ENCODE results near the gene R3HDM2. TPM values are rescaled to one million over a fixed set of nuclear protein-coding genes. Genes with fewer than 3 reads are reported as not detected.

R3HDM2 gene
- total RNA-seq, 2 donors from 2014 or later = 82.7 to 116 TPM

GRCh38 chr12:57456737-57457490 lies 26.1 kb upstream of the R3HDM2 start:
- TF ChIP-seq CTCF (conservative IDR thresholded peaks at IDR 0.05) = no peak
- Mint-ChIP-seq H3K27ac (no peak overlapping the region), H3K4me1 (peaks cover 32% of the 10 kb centered on the region), H3K36me3 (ENCODE audit: low read depth) (no peaks in the 10 kb centered on the region), H3K9me3 (no peaks in the 10 kb centered on the region), H3K27me3 (ENCODE audit: insufficient read depth) (peaks cover 20% of the 10 kb centered on the region), H3K4me3 (no peak overlapping the region)
- no peak overlapping the region for H3K27ac ChIP-seq (ENCODE audit: low read depth, low read length)
- H3K27me3 ChIP-seq (ENCODE audit: control insufficient read depth, insufficient read depth, low read length, poor library complexity, severe bottlenecking) = peaks cover 18% of the 10 kb centered on the region
- no peak for DNase-seq
- H3K36me3 ChIP-seq (ENCODE audit: control insufficient read depth, insufficient read depth, low read length) = no peaks in the 10 kb centered on the region
- no peak overlapping the region for H3K4me3 ChIP-seq (ENCODE audit: low read length)
- H3K4me1 ChIP-seq (ENCODE audit: control insufficient read depth, insufficient read depth, low read length) = no peaks in the 10 kb centered on the region
- no peaks in the 10 kb centered on the region for H3K9me3 ChIP-seq (ENCODE audit: control insufficient read depth, low read length)
- no peak overlapping the region for H3K9ac ChIP-seq (ENCODE audit: extremely low read depth, low read length, poor library complexity, severe bottlenecking)
- 93 to 97% methylated on average over 3 to 6 of the region's 6 CpGs for WGBS, 2 experiments (ENCODE audit: insufficient coverage in 1 of 2, insufficient read length in 1 of 2)

GRCh38 chr12:57456145-57456700 lies 25.4 kb upstream of the R3HDM2 start:
- Mint-ChIP-seq H3K9me3 (no peaks in the 10 kb centered on the region), H3K27me3 (ENCODE audit: insufficient read depth) (peaks cover 18% of the 10 kb centered on the region), H3K36me3 (ENCODE audit: low read depth) (no peaks in the 10 kb centered on the region), H3K4me1 (peaks cover 30% of the 10 kb centered on the region), H3K4me3 (peak overlapping the region; percentile 35), H3K27ac (peak overlapping the region; percentile 72)
- WGBS, 2 experiments (ENCODE audit: insufficient coverage in 1 of 2, insufficient read length in 1 of 2) = 54 to 58% methylated on average over 10 to 15 of the region's 15 CpGs
- Histone ChIP-seq H3K9ac (ENCODE audit: extremely low read depth, low read length, poor library complexity, severe bottlenecking) (no peak overlapping the region), H3K4me3 (ENCODE audit: low read length) (no peak overlapping the region), H3K4me1 (ENCODE audit: control insufficient read depth, insufficient read depth, low read length) (no peaks in the 10 kb centered on the region), H3K9me3 (ENCODE audit: control insufficient read depth, low read length) (no peaks in the 10 kb centered on the region), H3K27me3 (ENCODE audit: control insufficient read depth, insufficient read depth, low read length, poor library complexity, severe bottlenecking) (peaks cover 12% of the 10 kb centered on the region), H3K27ac (ENCODE audit: low read depth, low read length) (no peak overlapping the region), H3K36me3 (ENCODE audit: control insufficient read depth, insufficient read depth, low read length) (no peaks in the 10 kb centered on the region)
- peak; percentile 86 for TF ChIP-seq CTCF (conservative IDR thresholded peaks at IDR 0.05)
- DNase-seq = peak; percentile 95

- no peak for TF ChIP-seq CTCF (conservative IDR thresholded peaks at IDR 0.05)
- Mint-ChIP-seq H3K36me3 (ENCODE audit: low read depth) (no peaks in the 10 kb centered on the region), H3K27me3 (ENCODE audit: insufficient read depth) (peaks cover 12% of the 10 kb centered on the region), H3K27ac (peak overlapping the region; percentile 72), H3K4me1 (peaks cover 28% of the 10 kb centered on the region), H3K4me3 (peak overlapping the region; percentile 35), H3K9me3 (no peaks in the 10 kb centered on the region)
- no peak overlapping the region for H3K9ac ChIP-seq (ENCODE audit: extremely low read depth, low read length, poor library complexity, severe bottlenecking)
- H3K4me1 ChIP-seq (ENCODE audit: control insufficient read depth, insufficient read depth, low read length) = no peaks in the 10 kb centered on the region
- H3K4me3 ChIP-seq (ENCODE audit: low read length) = no peak overlapping the region
- H3K27ac ChIP-seq (ENCODE audit: low read depth, low read length) = no peak overlapping the region
- DNase-seq = no peak
- H3K36me3 ChIP-seq (ENCODE audit: control insufficient read depth, insufficient read depth, low read length) = no peaks in the 10 kb centered on the region
- WGBS, 2 experiments (ENCODE audit: insufficient coverage in 1 of 2, insufficient read length in 1 of 2) = 83 to 89% methylated on average over 7 to 9 of the region's 10 CpGs
- H3K9me3 ChIP-seq (ENCODE audit: control insufficient read depth, low read length) = no peaks in the 10 kb centered on the region
- H3K27me3 ChIP-seq (ENCODE audit: control insufficient read depth, insufficient read depth, low read length, poor library complexity, severe bottlenecking) = peaks cover 6% of the 10 kb centered on the region
These were observed 24.7 kb upstream of the R3HDM2 start for GRCh38 chr12:57455374-57456144.
